HFF-Myc (cell line): ENCODE results near the gene CAMK4.

ENCODE experiments used
- DNase-seq: peaks from one replicate; pipeline ENCODE4 v3.0.0-alpha.2; 2011; ENCODE audit warnings: low read depth; ENCODE audit errors: extremely low read depth
- H3K4me3 ChIP-seq: replicated peaks from 2 replicates; pipeline ENCODE4 v1.5.1; 2011; ENCODE audit warnings: low read depth, mild to moderate bottlenecking, control low read depth, low read length
- TF ChIP-seq, protein P1 (sequence below): IDR thresholded peaks from 2 replicates; pipeline ENCODE4 v1.5.1; 2012; ENCODE audit warnings: mild to moderate bottlenecking, low read depth, low read length, control low read depth; ENCODE audit errors: missing control alignments

Gene CAMK4

DNA sequence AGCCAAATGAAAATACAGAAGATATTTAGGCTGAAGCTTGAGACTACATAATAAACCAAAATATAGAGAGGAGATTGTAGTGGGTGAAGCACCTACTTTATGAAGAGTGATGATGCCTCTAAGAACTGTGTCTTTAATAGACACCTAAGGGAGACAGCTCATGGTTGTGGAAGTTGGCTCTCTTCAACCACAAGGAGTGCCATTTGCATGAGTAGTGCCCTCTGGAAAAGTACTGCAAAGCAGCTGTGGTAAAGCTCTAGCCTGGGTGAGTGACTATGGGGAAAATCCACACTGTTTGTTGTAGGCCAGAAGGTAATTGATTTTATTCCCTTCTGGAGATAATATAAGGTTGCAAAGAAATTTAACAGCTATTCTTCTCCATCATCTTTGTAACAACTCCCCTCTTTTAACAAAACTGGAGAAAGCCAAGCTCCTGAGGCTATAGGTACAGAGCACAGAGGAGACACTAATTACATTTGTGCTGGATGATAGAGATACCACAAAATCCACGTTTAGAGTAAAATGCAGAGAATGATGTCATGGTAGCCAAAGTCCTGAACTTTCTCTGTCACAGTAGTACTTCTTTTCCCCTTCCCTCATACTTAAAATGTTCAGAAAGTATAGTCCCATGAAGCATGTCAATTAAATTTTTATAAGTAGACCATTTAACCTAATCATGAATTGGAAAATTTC is 165.4 kb downstream of the CAMK4 start:
- DNase-seq, result peak; percentile 37
- H3K4me3 ChIP-seq, result no peak overlapping the region

DNA sequence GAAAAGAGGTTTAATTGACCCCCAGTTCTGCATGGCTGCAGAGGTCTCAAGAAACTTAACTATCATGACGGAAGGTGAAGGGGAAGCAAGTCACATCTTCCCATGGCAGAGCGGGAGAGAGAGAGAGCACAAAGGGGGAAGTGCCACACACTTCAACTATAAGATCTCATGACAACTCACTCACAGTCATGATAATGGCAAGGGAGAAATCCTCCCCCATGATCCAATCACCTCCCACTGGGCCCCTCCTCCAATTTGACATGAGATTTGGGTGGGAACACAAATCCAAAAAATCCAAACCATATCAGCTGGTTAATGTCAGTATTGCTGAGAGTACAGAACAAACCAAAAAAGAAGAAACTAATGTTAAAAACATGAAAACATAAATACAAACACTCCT is 168.0 kb downstream of the CAMK4 start:
- no peak for DNase-seq

More for the DNA sequence above, 165.4 kb downstream of the CAMK4 start:
- TF ChIP-seq, protein P1, sequence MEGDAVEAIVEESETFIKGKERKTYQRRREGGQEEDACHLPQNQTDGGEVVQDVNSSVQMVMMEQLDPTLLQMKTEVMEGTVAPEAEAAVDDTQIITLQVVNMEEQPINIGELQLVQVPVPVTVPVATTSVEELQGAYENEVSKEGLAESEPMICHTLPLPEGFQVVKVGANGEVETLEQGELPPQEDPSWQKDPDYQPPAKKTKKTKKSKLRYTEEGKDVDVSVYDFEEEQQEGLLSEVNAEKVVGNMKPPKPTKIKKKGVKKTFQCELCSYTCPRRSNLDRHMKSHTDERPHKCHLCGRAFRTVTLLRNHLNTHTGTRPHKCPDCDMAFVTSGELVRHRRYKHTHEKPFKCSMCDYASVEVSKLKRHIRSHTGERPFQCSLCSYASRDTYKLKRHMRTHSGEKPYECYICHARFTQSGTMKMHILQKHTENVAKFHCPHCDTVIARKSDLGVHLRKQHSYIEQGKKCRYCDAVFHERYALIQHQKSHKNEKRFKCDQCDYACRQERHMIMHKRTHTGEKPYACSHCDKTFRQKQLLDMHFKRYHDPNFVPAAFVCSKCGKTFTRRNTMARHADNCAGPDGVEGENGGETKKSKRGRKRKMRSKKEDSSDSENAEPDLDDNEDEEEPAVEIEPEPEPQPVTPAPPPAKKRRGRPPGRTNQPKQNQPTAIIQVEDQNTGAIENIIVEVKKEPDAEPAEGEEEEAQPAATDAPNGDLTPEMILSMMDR, result no peak

DNA sequence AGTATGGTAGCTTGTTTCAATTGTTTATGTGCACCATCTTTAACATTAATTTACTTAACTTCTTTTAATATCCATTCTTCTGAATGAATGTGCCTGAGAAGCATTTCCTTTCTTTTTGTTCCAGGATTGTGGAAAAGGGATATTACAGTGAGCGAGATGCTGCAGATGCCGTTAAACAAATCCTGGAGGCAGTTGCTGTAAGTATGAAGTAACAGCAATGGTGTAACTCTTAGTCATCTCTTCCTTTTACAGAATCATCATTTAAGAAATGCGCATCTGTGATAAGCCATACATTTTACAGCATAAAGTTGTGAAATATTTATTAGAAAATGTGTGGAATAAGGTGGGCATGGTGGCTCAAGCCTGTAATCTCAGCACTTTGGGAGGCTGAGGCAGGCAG is 170.4 kb downstream of the CAMK4 start:
- H3K4me3 ChIP-seq, result no peak overlapping the region
- TF ChIP-seq, protein P1, result no peak
- no peak for DNase-seq

More for the DNA sequence above, 168.0 kb downstream of the CAMK4 start:
- no peak overlapping the region for H3K4me3 ChIP-seq
- TF ChIP-seq, protein P1, result no peak

DNA sequence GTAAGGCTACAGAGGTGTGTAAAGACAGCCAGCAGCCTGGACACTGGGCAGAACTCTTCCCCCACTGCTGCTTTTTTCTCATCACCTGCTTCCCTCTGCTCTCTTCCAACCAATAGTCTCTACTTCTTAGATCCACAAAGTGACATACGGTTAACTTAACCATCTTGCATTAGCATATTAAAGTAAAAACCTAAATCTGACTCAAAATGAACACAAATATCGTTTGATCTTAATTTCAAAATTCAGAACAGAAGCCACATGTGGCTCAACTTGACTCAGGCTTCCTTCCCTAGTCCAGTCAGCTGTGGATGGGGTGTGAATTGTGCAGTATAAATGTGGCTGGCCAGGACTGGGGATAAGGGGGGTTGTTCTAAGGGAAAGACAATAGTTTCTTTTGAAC is 173.8 kb downstream of the CAMK4 start:
- no peak overlapping the region for H3K4me3 ChIP-seq
- DNase-seq, result no peak
- TF ChIP-seq, protein P1, result no peak

DNA sequence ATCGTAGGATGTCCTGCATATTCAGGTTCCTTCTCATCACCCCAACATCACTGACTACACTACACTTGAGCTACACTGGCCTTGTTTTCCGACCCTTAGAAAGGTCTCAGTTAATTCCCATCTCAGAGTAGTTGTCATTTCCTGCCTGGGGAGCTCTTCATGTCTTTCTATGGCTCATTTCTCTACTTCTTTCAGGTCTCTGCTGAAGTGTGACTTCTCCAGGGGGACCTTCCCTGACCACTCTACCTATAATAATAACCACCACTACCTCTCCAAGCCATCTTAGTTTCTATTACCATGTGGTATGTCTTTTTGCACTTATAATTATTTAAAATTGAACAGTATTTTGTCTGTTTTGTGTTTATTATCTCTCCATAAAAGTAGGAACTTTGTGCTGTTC is 174.9 kb downstream of the CAMK4 start:
- no peak overlapping the region for H3K4me3 ChIP-seq
- DNase-seq, result no peak
- TF ChIP-seq, protein P1, result no peak

DNA sequence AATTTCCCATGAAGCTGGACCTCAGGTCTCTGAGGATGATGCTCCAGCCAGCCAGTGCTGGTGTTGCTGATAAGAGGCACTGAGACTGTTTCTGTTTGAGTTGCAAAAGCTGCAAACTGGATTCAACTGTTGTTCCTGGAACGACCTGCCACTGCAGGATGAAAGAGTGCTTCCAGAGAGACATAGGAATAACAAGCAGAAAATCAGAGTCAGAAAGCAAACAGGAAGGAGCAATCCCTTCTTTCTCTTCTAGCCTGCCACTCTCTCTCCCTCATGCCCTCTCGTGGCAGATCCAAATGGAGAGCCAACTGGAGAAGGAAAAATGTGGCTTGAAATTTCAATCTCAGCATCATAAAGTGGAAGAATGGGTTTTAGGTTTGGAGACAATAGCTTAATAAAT is 177.7 kb downstream of the CAMK4 start:
- H3K4me3 ChIP-seq, result no peak overlapping the region
- DNase-seq, result no peak
- TF ChIP-seq, protein P1, result no peak

DNA sequence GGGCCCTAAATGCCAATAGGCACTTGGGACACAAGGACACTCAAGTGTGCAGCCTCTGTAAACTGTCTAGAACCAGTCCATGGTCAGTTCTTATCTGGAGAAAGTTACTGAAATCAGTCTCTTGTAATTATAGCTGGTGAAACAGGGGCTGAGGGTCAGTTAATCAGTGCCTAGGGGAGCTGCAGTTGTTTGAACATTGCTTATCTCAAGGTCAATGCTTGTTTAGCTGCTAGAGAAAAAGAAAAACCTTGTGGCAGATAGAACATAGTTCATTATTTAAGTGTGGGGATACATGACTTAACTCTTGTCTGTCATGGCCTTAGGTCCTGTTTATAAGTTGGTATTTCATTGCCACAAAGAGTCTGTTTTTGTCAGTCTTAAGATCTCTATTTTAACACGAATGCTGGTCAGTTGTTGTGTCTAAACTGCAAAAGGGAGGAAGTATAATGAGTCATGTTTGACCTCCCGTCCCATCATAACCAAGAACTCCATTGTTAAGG is 180.1 kb downstream of the CAMK4 start:
- DNase-seq, result no peak
- TF ChIP-seq, protein P1, result no peak
- no peak overlapping the region for H3K4me3 ChIP-seq
